NOMO-1 treated with dmso at 0.1 percent for 144 hours (cell line): ENCODE data around the gene OAS1.
"Not testable (repeated sequence)": the region's sequence is repeated elsewhere in the genome, so short reads cannot be mapped to it uniquely, and the experiment has no call there.

ENCODE experiments used
- DNase-seq: peaks from one replicate; lab custom pipeline; 2025; ENCODE audit not compliant: unreplicated experiment; lab: John Stamatoyannopoulos, UW

The OAS1 gene

GRCh38 chr12:112936264-112936663 is 29.5 kb downstream of the OAS1 start:
- no peak for DNase-seq

- no peak for DNase-seq
Measured at GRCh38 chr12:112936927-112937326, 30.2 kb downstream of the OAS1 start.

- no peak for DNase-seq
Measured at GRCh38 chr12:112937741-112938719, 31.3 kb downstream of the OAS1 start, which contains the start of gene OAS3. Gene OAS3, plus strand, starts transcription at chr12:112938474. Its CDS starts 57 bp downstream, at chr12:112938531.

- DNase-seq, result no peak
Measured at GRCh38 chr12:112938751-112939150, 32.0 kb downstream of the OAS1 start.

- DNase-seq, result no peak
Measured at GRCh38 chr12:112939761-112940381, 33.1 kb downstream of the OAS1 start.

- DNase-seq, result no peak
Measured at GRCh38 chr12:112941528-112942335, 35.0 kb downstream of the OAS1 start.

GRCh38 chr12:112942572-112942971 is 35.8 kb downstream of the OAS1 start:
- DNase-seq, result no peak

GRCh38 chr12:112944024-112944690 is 37.4 kb downstream of the OAS1 start:
- DNase-seq, result no peak

GRCh38 chr12:112945515-112945914 is 38.8 kb downstream of the OAS1 start:
- DNase-seq, result no peak

GRCh38 chr12:112946236-112947000 is 39.7 kb downstream of the OAS1 start:
- DNase-seq, result no peak

- no peak for DNase-seq
Measured at GRCh38 chr12:112947314-112947713, 40.6 kb downstream of the OAS1 start.

GRCh38 chr12:112947761-112948160 is 41.0 kb downstream of the OAS1 start:
- no peak for DNase-seq

- no peak for DNase-seq
Measured at GRCh38 chr12:112948806-112949205, 42.0 kb downstream of the OAS1 start.

- no peak for DNase-seq
Measured at GRCh38 chr12:112950701-112951100, 43.9 kb downstream of the OAS1 start.

GRCh38 chr12:112957125-112957524 is 50.4 kb downstream of the OAS1 start:
- not testable (repeated sequence) for DNase-seq

GRCh38 chr12:112961074-112961473 is 54.3 kb downstream of the OAS1 start:
- DNase-seq, result no peak

GRCh38 chr12:112961536-112961935 is 54.8 kb downstream of the OAS1 start:
- DNase-seq, result no peak

GRCh38 chr12:112962561-112962960 is 55.8 kb downstream of the OAS1 start:
- DNase-seq, result no peak

- no peak for DNase-seq
Measured at GRCh38 chr12:112963227-112963861, 56.6 kb downstream of the OAS1 start.
